ENCODE data around the gene TBL3.

TBL3 gene

DNA sequence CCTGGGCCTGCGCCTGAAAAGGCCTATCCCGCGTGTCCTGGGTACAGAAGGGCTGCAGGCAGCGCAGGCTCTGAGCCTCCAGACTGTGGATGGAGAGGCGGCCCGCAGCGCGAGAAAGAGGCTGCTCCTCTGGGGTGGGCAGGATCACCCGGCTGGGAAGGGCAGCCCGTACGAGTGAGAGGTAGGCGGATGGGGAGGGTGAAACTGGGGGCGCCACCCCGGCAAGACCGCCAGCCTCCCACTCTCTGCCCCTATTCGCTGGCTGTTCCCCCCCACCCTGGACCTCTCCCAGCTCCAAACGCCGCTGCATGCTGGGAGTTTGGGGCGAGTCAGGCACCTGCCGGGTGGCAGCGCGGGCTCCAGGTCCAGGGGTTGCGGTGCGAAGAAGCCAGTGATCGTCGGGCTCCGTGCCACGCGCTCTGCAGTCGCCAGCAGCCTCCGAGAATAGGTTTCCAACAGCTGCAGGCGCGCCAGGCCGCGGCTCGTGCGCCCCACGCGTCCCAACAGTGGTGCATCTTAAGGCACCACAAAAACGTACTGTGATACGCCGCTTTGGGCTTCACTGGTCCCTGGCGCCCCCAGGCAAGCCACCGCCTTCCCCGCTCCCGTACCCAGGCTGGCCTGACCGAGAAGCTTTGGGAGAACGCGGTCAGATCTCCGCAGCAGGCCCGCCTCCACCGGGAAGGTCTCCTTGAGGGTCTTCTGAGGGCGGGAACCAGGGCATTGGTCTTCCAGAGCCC, 8.3 kb downstream of the TBL3 start (continued):
- TF ChIP-seq KLF1 (tag by site-specific recombination; IDR thresholded peaks at IDR 0.05) = 0 out of 2 replicates have a peak, but pooled peaks have one; percentile 13
- TF ChIP-seq ZIC2 (tag by site-specific recombination; IDR thresholded peaks at IDR 0.05) = no peak
- no peak for TF ChIP-seq ZNF530 (tag by site-specific recombination; IDR thresholded peaks at IDR 0.05; ENCODE audit: low read depth)
- TF ChIP-seq ZBTB48 (tag by site-specific recombination; IDR thresholded peaks at IDR 0.05) = no peak
- no peak for TF ChIP-seq ZNF24 (tag by site-specific recombination; IDR thresholded peaks at IDR 0.05)
- TF ChIP-seq, protein P1, sequence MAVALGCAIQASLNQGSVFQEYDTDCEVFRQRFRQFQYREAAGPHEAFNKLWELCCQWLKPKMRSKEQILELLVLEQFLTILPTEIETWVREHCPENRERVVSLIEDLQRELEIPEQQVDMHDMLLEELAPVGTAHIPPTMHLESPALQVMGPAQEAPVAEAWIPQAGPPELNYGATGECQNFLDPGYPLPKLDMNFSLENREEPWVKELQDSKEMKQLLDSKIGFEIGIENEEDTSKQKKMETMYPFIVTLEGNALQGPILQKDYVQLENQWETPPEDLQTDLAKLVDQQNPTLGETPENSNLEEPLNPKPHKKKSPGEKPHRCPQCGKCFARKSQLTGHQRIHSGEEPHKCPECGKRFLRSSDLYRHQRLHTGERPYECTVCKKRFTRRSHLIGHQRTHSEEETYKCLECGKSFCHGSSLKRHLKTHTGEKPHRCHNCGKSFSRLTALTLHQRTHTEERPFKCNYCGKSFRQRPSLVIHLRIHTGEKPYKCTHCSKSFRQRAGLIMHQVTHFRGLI (tag by site-specific recombination; IDR thresholded peaks at IDR 0.05) = no peak
- no peak for TF ChIP-seq ZNF335 (tag by site-specific recombination; conservative IDR thresholded peaks at IDR 0.05)
- TF ChIP-seq, protein P2, sequence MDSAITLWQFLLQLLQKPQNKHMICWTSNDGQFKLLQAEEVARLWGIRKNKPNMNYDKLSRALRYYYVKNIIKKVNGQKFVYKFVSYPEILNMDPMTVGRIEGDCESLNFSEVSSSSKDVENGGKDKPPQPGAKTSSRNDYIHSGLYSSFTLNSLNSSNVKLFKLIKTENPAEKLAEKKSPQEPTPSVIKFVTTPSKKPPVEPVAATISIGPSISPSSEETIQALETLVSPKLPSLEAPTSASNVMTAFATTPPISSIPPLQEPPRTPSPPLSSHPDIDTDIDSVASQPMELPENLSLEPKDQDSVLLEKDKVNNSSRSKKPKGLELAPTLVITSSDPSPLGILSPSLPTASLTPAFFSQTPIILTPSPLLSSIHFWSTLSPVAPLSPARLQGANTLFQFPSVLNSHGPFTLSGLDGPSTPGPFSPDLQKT (IDR thresholded peaks at IDR 0.05; ENCODE audit: borderline replicate concordance, low read depth, low read length) = no peak
- TF ChIP-seq ZFHX2 (tag by site-specific recombination; conservative IDR thresholded peaks at IDR 0.05) = peak; percentile 29
- TF ChIP-seq, protein P3, sequence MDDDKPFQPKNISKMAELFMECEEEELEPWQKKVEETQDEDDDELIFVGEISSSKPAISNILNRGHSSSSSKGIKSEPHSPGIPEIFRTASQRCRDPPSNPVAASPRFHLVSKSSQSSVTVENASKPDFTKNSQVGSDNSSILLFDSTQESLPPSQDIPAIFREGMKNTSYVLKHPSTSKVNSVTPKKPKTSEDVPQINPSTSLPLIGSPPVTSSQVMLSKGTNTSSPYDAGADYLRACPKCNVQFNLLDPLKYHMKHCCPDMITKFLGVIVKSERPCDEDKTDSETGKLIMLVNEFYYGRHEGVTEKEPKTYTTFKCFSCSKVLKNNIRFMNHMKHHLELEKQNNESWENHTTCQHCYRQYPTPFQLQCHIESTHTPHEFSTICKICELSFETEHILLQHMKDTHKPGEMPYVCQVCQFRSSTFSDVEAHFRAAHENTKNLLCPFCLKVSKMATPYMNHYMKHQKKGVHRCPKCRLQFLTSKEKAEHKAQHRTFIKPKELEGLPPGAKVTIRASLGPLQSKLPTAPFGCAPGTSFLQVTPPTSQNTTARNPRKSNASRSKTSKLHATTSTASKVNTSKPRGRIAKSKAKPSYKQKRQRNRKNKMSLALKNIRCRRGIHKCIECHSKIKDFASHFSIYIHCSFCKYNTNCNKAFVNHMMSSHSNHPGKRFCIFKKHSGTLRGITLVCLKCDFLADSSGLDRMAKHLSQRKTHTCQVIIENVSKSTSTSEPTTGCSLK (tag by site-specific recombination; IDR thresholded peaks at IDR 0.05) = no peak
- no peak for TF ChIP-seq ZNF202 (tag by site-specific recombination; IDR thresholded peaks at IDR 0.05; ENCODE audit: borderline replicate concordance)
- no peak for TF ChIP-seq ZBTB20 (tag by site-specific recombination; IDR thresholded peaks at IDR 0.05)
- peak; percentile 49 for TF ChIP-seq EGR2 (tag by site-specific recombination; IDR thresholded peaks at IDR 0.05; ENCODE audit: low read depth)

DNA sequence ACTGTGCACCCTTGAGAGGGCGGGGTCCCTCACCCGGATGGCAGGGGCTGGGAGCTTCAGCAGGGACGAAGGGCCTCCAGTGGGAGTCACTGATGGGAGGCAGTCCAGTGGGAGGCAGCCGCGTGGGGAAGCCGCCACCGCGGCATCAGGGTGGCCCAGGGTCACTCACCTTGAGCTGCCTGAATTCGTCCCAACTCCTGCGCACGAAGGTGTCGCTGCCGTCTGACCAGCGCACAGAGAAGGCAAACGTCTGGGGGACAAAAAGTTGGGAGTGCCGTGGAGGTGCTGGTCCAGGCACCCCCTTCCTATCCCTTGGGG, 8.9 kb downstream of the TBL3 start:
- ChIA-PET CTCF (interaction anchor here (0.5 to 0.8 kb wide), 3 partner anchors 15 to 118 kb away, joined by 3 to 4 read pairs (median 3); no protein-coding TSS in a partner anchor), POLR2A (interaction anchor here (1.3 to 10.1 kb wide), 3 partner anchors 15 to 174 kb away, joined by 3 to 76 read pairs (median 8); partner anchors contain the start of genes MSRB1, RPS2 and TRAF7)
- H3K4me1 ChIP-seq (ENCODE audit: control insufficient read depth, insufficient read depth, low read length) = peaks cover 7% of the 10 kb centered on the region; the same call in 1 of the 2 replicates
- no peak overlapping the region for H3K27ac ChIP-seq (ENCODE audit: extremely low read depth, low read depth, low read length)
- no peaks in the 10 kb centered on the region for H3K9me3 ChIP-seq (ENCODE audit: control insufficient read depth, insufficient read depth, low read depth, low read length)
- H3K36me3 ChIP-seq (ENCODE audit: control insufficient read depth in 2 of 2, insufficient read depth in 1 of 2, low read length in 2 of 2) = peaks cover 0 to 47% of the 10 kb centered on the region in 2 experiments; a peak in 1 of 3 replicates
- H3K4me3 ChIP-seq (ENCODE audit: low read depth, low read length) = no peak overlapping the region
- TF ChIP-seq, protein P4, sequence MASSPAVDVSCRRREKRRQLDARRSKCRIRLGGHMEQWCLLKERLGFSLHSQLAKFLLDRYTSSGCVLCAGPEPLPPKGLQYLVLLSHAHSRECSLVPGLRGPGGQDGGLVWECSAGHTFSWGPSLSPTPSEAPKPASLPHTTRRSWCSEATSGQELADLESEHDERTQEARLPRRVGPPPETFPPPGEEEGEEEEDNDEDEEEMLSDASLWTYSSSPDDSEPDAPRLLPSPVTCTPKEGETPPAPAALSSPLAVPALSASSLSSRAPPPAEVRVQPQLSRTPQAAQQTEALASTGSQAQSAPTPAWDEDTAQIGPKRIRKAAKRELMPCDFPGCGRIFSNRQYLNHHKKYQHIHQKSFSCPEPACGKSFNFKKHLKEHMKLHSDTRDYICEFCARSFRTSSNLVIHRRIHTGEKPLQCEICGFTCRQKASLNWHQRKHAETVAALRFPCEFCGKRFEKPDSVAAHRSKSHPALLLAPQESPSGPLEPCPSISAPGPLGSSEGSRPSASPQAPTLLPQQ (tag by site-specific recombination; IDR thresholded peaks at IDR 0.05) = no peak
- no peak for TF ChIP-seq ZNF658 (tag by site-specific recombination; IDR thresholded peaks at IDR 0.05)
- TF ChIP-seq, protein P5, sequence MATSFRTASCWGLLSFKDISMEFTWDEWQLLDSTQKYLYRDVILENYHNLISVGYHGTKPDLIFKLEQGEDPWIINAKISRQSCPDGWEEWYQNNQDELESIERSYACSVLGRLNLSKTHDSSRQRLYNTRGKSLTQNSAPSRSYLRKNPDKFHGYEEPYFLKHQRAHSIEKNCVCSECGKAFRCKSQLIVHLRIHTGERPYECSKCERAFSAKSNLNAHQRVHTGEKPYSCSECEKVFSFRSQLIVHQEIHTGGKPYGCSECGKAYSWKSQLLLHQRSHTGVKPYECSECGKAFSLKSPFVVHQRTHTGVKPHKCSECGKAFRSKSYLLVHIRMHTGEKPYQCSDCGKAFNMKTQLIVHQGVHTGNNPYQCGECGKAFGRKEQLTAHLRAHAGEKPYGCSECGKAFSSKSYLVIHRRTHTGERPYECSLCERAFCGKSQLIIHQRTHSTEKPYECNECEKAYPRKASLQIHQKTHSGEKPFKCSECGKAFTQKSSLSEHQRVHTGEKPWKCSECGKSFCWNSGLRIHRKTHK (tag by site-specific recombination; IDR thresholded peaks at IDR 0.05) = no peak
- TF ChIP-seq, protein P6, sequence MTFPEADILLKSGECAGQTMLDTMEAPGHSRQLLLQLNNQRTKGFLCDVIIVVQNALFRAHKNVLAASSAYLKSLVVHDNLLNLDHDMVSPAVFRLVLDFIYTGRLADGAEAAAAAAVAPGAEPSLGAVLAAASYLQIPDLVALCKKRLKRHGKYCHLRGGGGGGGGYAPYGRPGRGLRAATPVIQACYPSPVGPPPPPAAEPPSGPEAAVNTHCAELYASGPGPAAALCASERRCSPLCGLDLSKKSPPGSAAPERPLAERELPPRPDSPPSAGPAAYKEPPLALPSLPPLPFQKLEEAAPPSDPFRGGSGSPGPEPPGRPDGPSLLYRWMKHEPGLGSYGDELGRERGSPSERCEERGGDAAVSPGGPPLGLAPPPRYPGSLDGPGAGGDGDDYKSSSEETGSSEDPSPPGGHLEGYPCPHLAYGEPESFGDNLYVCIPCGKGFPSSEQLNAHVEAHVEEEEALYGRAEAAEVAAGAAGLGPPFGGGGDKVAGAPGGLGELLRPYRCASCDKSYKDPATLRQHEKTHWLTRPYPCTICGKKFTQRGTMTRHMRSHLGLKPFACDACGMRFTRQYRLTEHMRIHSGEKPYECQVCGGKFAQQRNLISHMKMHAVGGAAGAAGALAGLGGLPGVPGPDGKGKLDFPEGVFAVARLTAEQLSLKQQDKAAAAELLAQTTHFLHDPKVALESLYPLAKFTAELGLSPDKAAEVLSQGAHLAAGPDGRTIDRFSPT (tag by site-specific recombination; IDR thresholded peaks at IDR 0.05) = no peak
- no peak for TF ChIP-seq ZNF169 (tag by site-specific recombination; IDR thresholded peaks at IDR 0.05)
- no peak for TF ChIP-seq ZIC2 (tag by site-specific recombination; IDR thresholded peaks at IDR 0.05)
- no peak for TF ChIP-seq ZNF121 (tag by site-specific recombination; IDR thresholded peaks at IDR 0.05)
- no peak for TF ChIP-seq ZNF548 (tag by site-specific recombination; IDR thresholded peaks at IDR 0.05)
- TF ChIP-seq WT1 (tag by site-specific recombination; IDR thresholded peaks at IDR 0.05) = no peak
- no peak for TF ChIP-seq ZEB2 (tag by site-specific recombination; IDR thresholded peaks at IDR 0.05)
- no peak for TF ChIP-seq ZNF76 (tag by site-specific recombination; IDR thresholded peaks at IDR 0.05; ENCODE audit: borderline replicate concordance, low read depth)
- TF ChIP-seq, protein P7, sequence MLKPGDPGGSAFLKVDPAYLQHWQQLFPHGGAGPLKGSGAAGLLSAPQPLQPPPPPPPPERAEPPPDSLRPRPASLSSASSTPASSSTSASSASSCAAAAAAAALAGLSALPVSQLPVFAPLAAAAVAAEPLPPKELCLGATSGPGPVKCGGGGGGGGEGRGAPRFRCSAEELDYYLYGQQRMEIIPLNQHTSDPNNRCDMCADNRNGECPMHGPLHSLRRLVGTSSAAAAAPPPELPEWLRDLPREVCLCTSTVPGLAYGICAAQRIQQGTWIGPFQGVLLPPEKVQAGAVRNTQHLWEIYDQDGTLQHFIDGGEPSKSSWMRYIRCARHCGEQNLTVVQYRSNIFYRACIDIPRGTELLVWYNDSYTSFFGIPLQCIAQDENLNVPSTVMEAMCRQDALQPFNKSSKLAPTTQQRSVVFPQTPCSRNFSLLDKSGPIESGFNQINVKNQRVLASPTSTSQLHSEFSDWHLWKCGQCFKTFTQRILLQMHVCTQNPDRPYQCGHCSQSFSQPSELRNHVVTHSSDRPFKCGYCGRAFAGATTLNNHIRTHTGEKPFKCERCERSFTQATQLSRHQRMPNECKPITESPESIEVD (tag by site-specific recombination; IDR thresholded peaks at IDR 0.05) = no peak

All from HEK293 (cell line).